ENCODE measurements around the gene TEDC2. TPM values are rescaled to one million over a fixed set of nuclear protein-coding genes. Genes with fewer than 3 reads are reported as not detected.
A peak's percentile ranks its signal among the peaks of the same experiment; 100 is the strongest.
"Not testable (repeated sequence)": the region's sequence is repeated elsewhere in the genome, so short reads cannot be mapped to it uniquely, and the experiment has no call there.

TEDC2 gene
- total and polyA plus RNA-seq, 5 donors from 2014 or later: 0.41 to 1.4 (median 0.67) TPM; not detected in 2

DNA sequence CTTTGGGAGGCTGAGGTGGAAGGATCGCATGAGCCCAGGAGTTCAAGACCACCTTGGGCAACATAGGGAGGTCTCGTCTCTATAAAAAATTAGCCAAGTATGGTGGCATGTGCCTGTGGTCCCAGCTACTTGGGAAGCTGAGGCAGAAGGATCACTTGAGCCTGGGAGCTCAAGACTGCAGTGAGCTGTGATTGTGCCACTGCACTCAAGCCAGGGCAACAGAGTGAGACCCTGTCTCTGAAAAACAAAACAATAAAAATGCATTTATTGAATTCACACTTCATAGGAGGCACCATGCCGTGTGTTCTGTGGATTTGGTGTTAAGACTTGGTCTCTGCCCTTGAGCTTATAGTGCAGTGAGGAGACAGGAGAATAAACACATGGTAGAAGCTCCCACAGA lies 17.4 kb downstream of the TEDC2 start:
- H3K9me3 Mint-ChIP-seq: no peaks in the 10 kb centered on the region
- H3K27me3 Mint-ChIP-seq: peaks cover 10% of the 10 kb centered on the region
- H3K4me3 Mint-ChIP-seq: peak overlapping the region; percentile 21 to 89 (median 81)
- no peak overlapping the region for H3K27ac ChIP-seq (ENCODE audit: insufficient read depth, low read length, poor library complexity, severe bottlenecking)
- H3K36me3 Mint-ChIP-seq: peaks cover 3% of the 10 kb centered on the region
- no peaks in the 10 kb centered on the region for H3K9me3 ChIP-seq (ENCODE audit: control insufficient read depth in 2 of 2, low read length in 2 of 2)
- H3K4me1 ChIP-seq (ENCODE audit: control insufficient read depth, insufficient read depth, low read length, poor library complexity, severe bottlenecking): peaks cover 32% of the 10 kb centered on the region
- no peaks in the 10 kb centered on the region for H3K27me3 ChIP-seq (ENCODE audit: control insufficient read depth, insufficient read depth, low read length)
- no peak overlapping the region for H3K27ac Mint-ChIP-seq
- H3K4me3 ChIP-seq (ENCODE audit: low read depth, low read length): no peak overlapping the region
- DNase-seq: no peak
- H3K4me1 Mint-ChIP-seq: peaks cover 0 to 25% (median 10%) of the 10 kb centered on the region in 4 donors
- H3K36me3 ChIP-seq (ENCODE audit: control insufficient read depth, insufficient read depth, low read length): no peaks in the 10 kb centered on the region
- no peak for ATAC-seq (ENCODE audit: low read depth in 2 of 2)

DNA sequence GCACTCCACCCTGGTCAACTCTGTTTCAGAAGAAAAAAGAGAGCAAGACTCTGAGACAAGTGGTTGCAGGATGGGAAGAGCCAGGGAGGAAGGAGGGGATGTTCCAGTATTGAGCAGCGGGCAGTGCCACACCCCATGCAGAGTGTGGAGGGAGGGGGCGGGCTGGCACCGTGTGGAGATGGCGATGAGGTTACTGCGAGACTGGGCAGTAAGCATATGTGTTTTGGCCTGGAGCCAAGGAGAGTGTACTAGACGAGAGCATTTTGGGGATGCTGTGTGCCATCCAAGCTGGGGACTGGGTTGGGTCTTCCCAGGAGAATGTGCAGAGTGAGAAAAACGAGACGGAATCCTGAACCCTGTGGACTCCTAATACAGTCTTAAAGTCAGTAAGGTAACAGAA lies 18.4 kb downstream of the TEDC2 start:
- no peak for DNase-seq
- Histone ChIP-seq H3K27ac (ENCODE audit: insufficient read depth, low read length, poor library complexity, severe bottlenecking) (no peak overlapping the region), H3K4me1 (ENCODE audit: control insufficient read depth, insufficient read depth, low read length, poor library complexity, severe bottlenecking) (peaks cover 28% of the 10 kb centered on the region), H3K27me3 (ENCODE audit: control insufficient read depth, insufficient read depth, low read length) (no peaks in the 10 kb centered on the region), H3K36me3 (ENCODE audit: control insufficient read depth, insufficient read depth, low read length) (no peaks in the 10 kb centered on the region), H3K4me3 (ENCODE audit: low read depth, low read length) (no peak overlapping the region), H3K9me3 (ENCODE audit: control insufficient read depth in 2 of 2, low read length in 2 of 2) (no peaks in the 10 kb centered on the region)
- Mint-ChIP-seq H3K4me3 (no peak overlapping the region), H3K4me1 (peaks cover 0 to 18% (median 8%) of the 10 kb centered on the region in 4 donors), H3K36me3 (peaks cover 3% of the 10 kb centered on the region), H3K27me3 (peaks cover 5% of the 10 kb centered on the region), H3K9me3 (no peaks in the 10 kb centered on the region), H3K27ac (no peak overlapping the region)
- no peak for ATAC-seq (ENCODE audit: low read depth in 2 of 2)

DNA sequence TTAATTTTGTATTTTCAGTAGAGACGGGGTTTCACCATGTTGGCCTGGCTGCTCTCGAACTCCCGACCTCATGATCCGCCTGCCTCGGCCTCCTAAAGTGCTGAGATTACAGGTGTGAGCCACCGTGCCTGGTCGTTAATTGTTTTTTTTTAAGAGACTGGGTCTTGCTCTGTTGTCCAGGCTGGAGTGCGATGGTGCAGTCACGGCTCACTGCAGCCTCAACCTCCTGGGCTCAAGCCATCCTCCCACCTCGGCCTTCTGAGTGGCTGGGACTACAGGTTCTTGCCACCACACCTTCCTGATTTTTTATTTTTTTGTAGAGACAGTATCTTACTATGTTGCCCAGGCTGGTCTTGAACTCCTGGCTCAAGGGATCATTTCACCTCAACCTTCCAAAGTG lies 20.1 kb downstream of the TEDC2 start:
- H3K4me3 Mint-ChIP-seq: peak overlapping the region in 1 of 4 donors; percentile 75
- H3K36me3 Mint-ChIP-seq; H3K27ac ChIP-seq (ENCODE audit: insufficient read depth, low read length, poor library complexity, severe bottlenecking); H3K36me3 ChIP-seq (ENCODE audit: control insufficient read depth, insufficient read depth, low read length); DNase-seq; H3K27ac Mint-ChIP-seq; H3K9me3 Mint-ChIP-seq; H3K27me3 ChIP-seq (ENCODE audit: control insufficient read depth, insufficient read depth, low read length); ATAC-seq (ENCODE audit: low read depth in 2 of 2); H3K4me3 ChIP-seq (ENCODE audit: low read depth, low read length); H3K27me3 Mint-ChIP-seq; H3K9me3 ChIP-seq (ENCODE audit: control insufficient read depth in 2 of 2, low read length in 2 of 2): not testable (repeated sequence)
- H3K4me1 Mint-ChIP-seq: peaks cover 0 to 16% (median 8%) of the 10 kb centered on the region in 4 donors
- peaks cover 16% of the 10 kb centered on the region for H3K4me1 ChIP-seq (ENCODE audit: control insufficient read depth, insufficient read depth, low read length, poor library complexity, severe bottlenecking)

DNA sequence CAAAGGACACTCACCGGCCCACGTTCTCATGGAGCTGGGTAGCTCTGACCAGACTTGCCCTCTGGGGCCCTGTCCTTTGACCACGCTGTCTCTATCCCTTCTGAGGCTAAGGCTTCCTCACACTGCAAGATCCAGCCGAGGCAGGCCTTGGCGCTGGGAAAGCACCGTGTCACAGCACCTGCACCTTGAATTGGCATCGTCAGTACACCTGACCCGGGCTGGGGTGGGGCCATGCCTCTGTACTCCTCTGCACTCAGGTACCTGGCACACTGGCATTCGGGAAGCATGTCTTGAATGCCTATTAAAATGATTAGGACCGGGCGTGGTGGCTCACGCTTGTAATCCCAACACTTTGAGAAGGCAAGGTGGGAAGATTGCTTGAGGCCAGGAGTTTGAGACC lies 21.0 kb downstream of the TEDC2 start:
- Histone ChIP-seq H3K9me3 (ENCODE audit: control insufficient read depth in 2 of 2, low read length in 2 of 2) (no peaks in the 10 kb centered on the region), H3K27ac (ENCODE audit: insufficient read depth, low read length, poor library complexity, severe bottlenecking) (no peak overlapping the region), H3K4me1 (ENCODE audit: control insufficient read depth, insufficient read depth, low read length, poor library complexity, severe bottlenecking) (peaks cover 8% of the 10 kb centered on the region), H3K4me3 (ENCODE audit: low read depth, low read length) (no peak overlapping the region), H3K36me3 (ENCODE audit: control insufficient read depth, insufficient read depth, low read length) (no peaks in the 10 kb centered on the region), H3K27me3 (ENCODE audit: control insufficient read depth, insufficient read depth, low read length) (no peaks in the 10 kb centered on the region)
- DNase-seq: no peak
- peaks cover 3% of the 10 kb centered on the region for H3K36me3 Mint-ChIP-seq
- no peak overlapping the region for H3K27ac Mint-ChIP-seq
- no peak for ATAC-seq (ENCODE audit: low read depth in 2 of 2)
- H3K27me3 Mint-ChIP-seq: peaks cover 4% of the 10 kb centered on the region
- H3K4me1 Mint-ChIP-seq: peaks cover 0 to 17% (median 8%) of the 10 kb centered on the region in 4 donors
- H3K9me3 Mint-ChIP-seq: no peaks in the 10 kb centered on the region
- no peak overlapping the region for H3K4me3 Mint-ChIP-seq

DNA sequence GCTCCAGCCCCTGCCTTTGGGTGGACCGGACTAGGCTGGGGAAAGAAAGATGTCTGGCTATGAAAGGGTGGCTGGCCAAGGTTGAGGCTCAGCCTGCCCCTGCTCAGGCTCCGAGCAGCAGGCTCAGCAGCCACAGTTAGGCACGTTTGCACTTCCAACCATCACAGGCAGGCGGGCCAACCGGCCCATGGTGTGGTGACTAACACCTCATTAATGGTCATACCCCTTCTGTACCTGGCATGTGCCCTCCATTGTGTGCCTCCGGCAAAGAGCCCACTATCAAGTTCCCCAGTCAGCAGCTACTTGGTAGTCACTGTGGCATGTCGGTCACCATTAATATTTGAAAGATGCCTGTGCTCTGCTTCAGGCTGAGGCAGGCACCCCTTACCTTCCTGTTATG lies 21.8 kb downstream of the TEDC2 start:
- DNase-seq (no peak), ATAC-seq (ENCODE audit: low read depth in 2 of 2) (no peak)
- Mint-ChIP-seq H3K27me3 (peaks cover 1% of the 10 kb centered on the region), H3K4me3 (peak overlapping the region in 1 of 4 donors; percentile 38), H3K27ac (no peak overlapping the region), H3K4me1 (peaks cover 0 to 11% (median 5%) of the 10 kb centered on the region in 4 donors), H3K36me3 (peaks cover 3% of the 10 kb centered on the region), H3K9me3 (no peaks in the 10 kb centered on the region)
- Histone ChIP-seq H3K4me1 (ENCODE audit: control insufficient read depth, insufficient read depth, low read length, poor library complexity, severe bottlenecking) (peaks cover 3% of the 10 kb centered on the region), H3K27me3 (ENCODE audit: control insufficient read depth, insufficient read depth, low read length) (no peaks in the 10 kb centered on the region), H3K36me3 (ENCODE audit: control insufficient read depth, insufficient read depth, low read length) (no peaks in the 10 kb centered on the region), H3K27ac (ENCODE audit: insufficient read depth, low read length, poor library complexity, severe bottlenecking) (no peak overlapping the region), H3K4me3 (ENCODE audit: low read depth, low read length) (no peak overlapping the region), H3K9me3 (ENCODE audit: control insufficient read depth in 2 of 2, low read length in 2 of 2) (no peaks in the 10 kb centered on the region)

DNA sequence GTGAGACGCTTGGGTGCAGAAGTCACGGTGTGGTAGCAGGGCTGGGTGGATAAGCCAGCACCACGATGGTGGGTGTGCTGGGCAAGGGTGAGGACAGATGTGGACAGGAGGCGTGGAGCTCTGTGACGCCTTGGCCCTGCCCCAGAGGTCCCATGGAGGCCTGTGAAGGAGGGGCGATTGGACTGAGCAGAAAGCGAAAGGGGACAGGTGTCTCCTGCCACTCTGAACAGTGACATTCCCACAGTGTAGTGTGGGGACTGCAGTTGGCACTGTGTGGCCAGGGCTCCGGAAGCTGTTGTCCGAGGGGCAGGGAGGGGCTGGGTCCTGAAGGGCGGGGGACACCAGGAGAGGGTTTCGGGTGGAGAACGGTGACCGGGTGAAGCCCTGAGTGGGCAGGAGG lies 22.3 kb downstream of the TEDC2 start:
- Histone ChIP-seq H3K9me3 (ENCODE audit: control insufficient read depth in 2 of 2, low read length in 2 of 2) (no peaks in the 10 kb centered on the region), H3K27me3 (ENCODE audit: control insufficient read depth, insufficient read depth, low read length) (no peaks in the 10 kb centered on the region), H3K4me3 (ENCODE audit: low read depth, low read length) (no peak overlapping the region), H3K36me3 (ENCODE audit: control insufficient read depth, insufficient read depth, low read length) (no peaks in the 10 kb centered on the region), H3K4me1 (ENCODE audit: control insufficient read depth, insufficient read depth, low read length, poor library complexity, severe bottlenecking) (peaks cover 8% of the 10 kb centered on the region), H3K27ac (ENCODE audit: insufficient read depth, low read length, poor library complexity, severe bottlenecking) (no peak overlapping the region)
- DNase-seq (no peak), ATAC-seq (ENCODE audit: low read depth in 2 of 2) (no peak)
- no peaks in the 10 kb centered on the region for H3K27me3 Mint-ChIP-seq
- peaks cover 3% of the 10 kb centered on the region for H3K36me3 Mint-ChIP-seq
- H3K9me3 Mint-ChIP-seq: no peaks in the 10 kb centered on the region
- no peak overlapping the region for H3K4me3 Mint-ChIP-seq
- peaks cover 1 to 13% (median 8%) of the 10 kb centered on the region in 4 donors for H3K4me1 Mint-ChIP-seq
- H3K27ac Mint-ChIP-seq: no peak overlapping the region

DNA sequence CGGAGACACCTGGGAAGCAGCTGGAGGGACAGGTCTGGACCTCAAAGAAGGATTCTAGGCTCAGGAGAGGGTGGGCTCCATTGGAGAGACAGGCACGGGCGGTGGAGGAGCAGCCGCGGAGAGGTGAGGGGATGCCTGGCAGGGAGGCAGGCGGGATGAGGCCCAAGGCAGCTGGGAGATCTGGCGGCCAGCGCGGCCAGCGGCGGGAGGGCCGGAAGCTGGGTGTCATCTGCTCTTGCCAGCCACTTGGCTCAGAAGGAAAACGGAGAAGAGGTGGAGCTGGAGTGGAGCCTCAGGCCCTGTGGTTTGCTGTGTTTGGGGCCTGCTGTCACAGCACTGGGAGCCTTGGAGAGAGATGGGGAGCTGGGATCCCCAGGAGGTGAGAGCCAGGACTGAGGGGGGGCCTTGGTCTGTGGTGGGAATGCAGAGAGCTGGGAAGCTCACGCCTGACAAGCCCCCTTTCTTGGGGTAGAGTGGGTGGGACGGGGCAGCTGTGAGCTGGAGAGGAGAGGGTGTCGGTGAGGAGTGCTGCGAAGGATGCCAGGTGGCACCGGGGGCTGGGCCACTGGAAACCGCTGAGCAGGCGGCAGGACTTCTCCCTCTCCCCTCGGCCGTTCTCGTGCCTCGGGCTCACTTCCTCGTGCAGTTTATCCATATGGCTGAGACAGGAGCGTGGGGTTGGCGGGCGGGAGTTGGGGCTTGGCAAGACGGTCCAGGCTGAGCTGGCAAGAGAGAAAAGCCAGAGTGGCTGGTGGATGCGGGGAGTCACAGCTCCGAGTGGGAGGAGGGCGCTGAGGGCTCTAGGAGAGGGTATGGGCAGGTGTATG lies 23.0 kb downstream of the TEDC2 start:
- DNase-seq (no peak), ATAC-seq (ENCODE audit: low read depth in 2 of 2) (no peak)
- no peak overlapping the region for H3K27ac Mint-ChIP-seq
- no peaks in the 10 kb centered on the region for H3K27me3 Mint-ChIP-seq
- H3K9me3 Mint-ChIP-seq: no peaks in the 10 kb centered on the region
- Histone ChIP-seq H3K27ac (ENCODE audit: insufficient read depth, low read length, poor library complexity, severe bottlenecking) (no peak overlapping the region), H3K36me3 (ENCODE audit: control insufficient read depth, insufficient read depth, low read length) (no peaks in the 10 kb centered on the region), H3K9me3 (ENCODE audit: control insufficient read depth in 2 of 2, low read length in 2 of 2) (no peaks in the 10 kb centered on the region), H3K27me3 (ENCODE audit: control insufficient read depth, insufficient read depth, low read length) (no peaks in the 10 kb centered on the region), H3K4me3 (ENCODE audit: low read depth, low read length) (no peak overlapping the region), H3K4me1 (ENCODE audit: control insufficient read depth, insufficient read depth, low read length, poor library complexity, severe bottlenecking) (peaks cover 10% of the 10 kb centered on the region)
- peaks cover 4 to 15% (median 10%) of the 10 kb centered on the region in 4 donors for H3K4me1 Mint-ChIP-seq
- no peak overlapping the region for H3K4me3 Mint-ChIP-seq
- H3K36me3 Mint-ChIP-seq: no peaks in the 10 kb centered on the region
